HEK293 (cell line): ENCODE data around the gene USP7.

Experiments used
- CTCF ChIA-PET: fragments of 350-600 bp; formaldehyde crosslinking; extraction: SDS; loops from one replicate; lab custom pipeline; 2021; ENCODE audit warnings: antibody characterized with exemption; lab: Yijun Ruan, JAX
- POLR2A ChIA-PET: fragments of 300-600 bp; formaldehyde crosslinking; extraction: SDS; loops from one replicate; lab custom pipeline; 2020; ENCODE audit warnings: antibody characterized with exemption, inconsistent platforms; lab: Yijun Ruan, JAX
- H3K27ac ChIP-seq: fragments of 200-500 bp; sonication (Bioruptor generic); 2 replicates; pipeline ENCODE4 v1.5.1; 2014; ENCODE audit warnings: low read depth, low read length, control low read depth, inconsistent platforms; ENCODE audit errors: extremely low read depth
- H3K36me3 ChIP-seq, 2 experiments: fragments of 200-500 bp in 1 of 2; sonication (Bioruptor generic) in 1 of 2; 1 replicate in 1 of 2; 2 replicates in 1 of 2; pipeline ENCODE4 v1.5.1; 2014 to 2017; ENCODE audit warnings: inconsistent platforms in 2 of 2, low read length in 2 of 2; ENCODE audit not compliant: control insufficient read depth in 2 of 2, insufficient read depth in 1 of 2
- H3K4me1 ChIP-seq: fragments of 200-500 bp; sonication (Bioruptor generic); 2 replicates; pipeline ENCODE4 v1.5.1; 2014; ENCODE audit warnings: mild to moderate bottlenecking, low read length, inconsistent platforms; ENCODE audit not compliant: control insufficient read depth, insufficient read depth
- H3K4me3 ChIP-seq: 2 replicates; pipeline ENCODE4 v1.5.1; 2011; ENCODE audit warnings: low read depth, mild to moderate bottlenecking, control low read depth, low read length, moderate library complexity
- H3K9me3 ChIP-seq: fragments of 200-500 bp; sonication (Bioruptor generic); 2 replicates; pipeline ENCODE4 v1.5.1; 2014; ENCODE audit warnings: low read depth, low read length, inconsistent platforms; ENCODE audit not compliant: control insufficient read depth, insufficient read depth
- GLIS2 ChIP-seq: fragments of 450-650 bp; formaldehyde crosslinking; IDR thresholded peaks from 2 replicates; pipeline ENCODE4 v1.5.1; 2016; ENCODE audit warnings: missing biosample characterization, missing genetic modification characterization
- ZBTB49 ChIP-seq: fragments of 450-650 bp; formaldehyde crosslinking; IDR thresholded peaks from 2 replicates; pipeline ENCODE4 v1.5.1; 2016; ENCODE audit warnings: missing biosample characterization, missing genetic modification characterization, low read depth
- ZNF10 ChIP-seq: fragments of 450-650 bp; formaldehyde crosslinking; IDR thresholded peaks from 2 replicates; pipeline ENCODE4 v1.5.1; 2017; ENCODE audit warnings: missing biosample characterization, missing genetic modification characterization
- ZNF114 ChIP-seq: fragments of 450-650 bp; formaldehyde crosslinking; IDR thresholded peaks from 2 replicates; pipeline ENCODE4 v1.5.0; 2017; ENCODE audit warnings: missing biosample characterization, missing genetic modification characterization
- ZNF133 ChIP-seq: fragments of 450-650 bp; formaldehyde crosslinking; IDR thresholded peaks from 2 replicates; pipeline ENCODE4 v1.5.1; 2016; ENCODE audit warnings: missing biosample characterization, missing genetic modification characterization
- ZNF155 ChIP-seq: fragments of 450-650 bp; formaldehyde crosslinking; IDR thresholded peaks from 2 replicates; pipeline ENCODE4 v1.5.1; 2016; ENCODE audit warnings: missing biosample characterization, missing genetic modification characterization
- ZNF157 ChIP-seq: fragments of 450-650 bp; formaldehyde crosslinking; IDR thresholded peaks from 2 replicates; pipeline ENCODE4 v1.5.1; 2016; ENCODE audit warnings: missing biosample characterization, missing genetic modification characterization
- ZNF248 ChIP-seq: fragments of 450-650 bp; formaldehyde crosslinking; IDR thresholded peaks from 2 replicates; pipeline ENCODE4 v1.5.1; 2017; ENCODE audit warnings: missing biosample characterization, missing genetic modification characterization
- ZNF548 ChIP-seq: fragments of 450-650 bp; formaldehyde crosslinking; IDR thresholded peaks from 2 replicates; pipeline ENCODE4 v1.5.1; 2016; ENCODE audit warnings: missing biosample characterization, missing genetic modification characterization
- ZNF560 ChIP-seq: fragments of 450-650 bp; formaldehyde crosslinking; IDR thresholded peaks from 2 replicates; pipeline ENCODE4 v1.5.1; 2017; ENCODE audit warnings: missing biosample characterization, missing genetic modification characterization, borderline replicate concordance
- ZNF561 ChIP-seq: fragments of 450-650 bp; IDR thresholded peaks from 2 replicates; pipeline ENCODE4 v1.5.1; 2018; ENCODE audit warnings: missing biosample characterization, missing genetic modification characterization, borderline replicate concordance
- ZNF621 ChIP-seq: fragments of 450-650 bp; formaldehyde crosslinking; IDR thresholded peaks from 2 replicates; pipeline ENCODE4 v1.5.1; 2017; ENCODE audit warnings: missing biosample characterization, missing genetic modification characterization
- ZNF623 ChIP-seq: fragments of 450-650 bp; formaldehyde crosslinking; IDR thresholded peaks from 2 replicates; pipeline ENCODE4 v1.5.1; 2016; ENCODE audit warnings: missing biosample characterization, missing genetic modification characterization
- ZNF658 ChIP-seq: fragments of 450-650 bp; formaldehyde crosslinking; IDR thresholded peaks from 2 replicates; pipeline ENCODE4; 2016; ENCODE audit warnings: missing biosample characterization, missing genetic modification characterization
- ZNF76 ChIP-seq: fragments of 450-650 bp; formaldehyde crosslinking; IDR thresholded peaks from 2 replicates; pipeline ENCODE4; 2016; ENCODE audit warnings: low read depth, missing biosample characterization, missing genetic modification characterization, borderline replicate concordance
- TF ChIP-seq, protein P1 (sequence below): fragments of 450-650 bp; formaldehyde crosslinking; IDR thresholded peaks from 2 replicates; pipeline ENCODE4 v1.5.1; 2016; ENCODE audit warnings: missing biosample characterization, missing genetic modification characterization
- TF ChIP-seq, protein P2 (sequence below): fragments of 450-650 bp; formaldehyde crosslinking; IDR thresholded peaks from 2 replicates; pipeline ENCODE4 v1.5.1; 2016; ENCODE audit warnings: missing biosample characterization, missing genetic modification characterization

USP7 gene

GRCh38 chr16:8848939-8849391 is 114.7 kb downstream of the USP7 start (continued):
- TF ChIP-seq ZNF658 (tag by site-specific recombination) (no peak), ZBTB49 (tag by site-specific recombination) (no peak), ZNF548 (tag by site-specific recombination) (no peak), ZNF114 (tag by site-specific recombination) (no peak), ZNF133 (no peak)

- no peak for TF ChIP-seq GLIS2
- no peak for TF ChIP-seq ZNF561 (tag by site-specific recombination)
- TF ChIP-seq ZNF560 (tag by site-specific recombination), result no peak
- TF ChIP-seq ZNF157, result no peak
- TF ChIP-seq ZNF133, result no peak
- TF ChIP-seq ZNF621 (tag by site-specific recombination), result no peak
- no peak for TF ChIP-seq ZNF155 (tag by site-specific recombination)
- TF ChIP-seq ZNF10 (tag by site-specific recombination), result no peak
- TF ChIP-seq, protein P1, sequence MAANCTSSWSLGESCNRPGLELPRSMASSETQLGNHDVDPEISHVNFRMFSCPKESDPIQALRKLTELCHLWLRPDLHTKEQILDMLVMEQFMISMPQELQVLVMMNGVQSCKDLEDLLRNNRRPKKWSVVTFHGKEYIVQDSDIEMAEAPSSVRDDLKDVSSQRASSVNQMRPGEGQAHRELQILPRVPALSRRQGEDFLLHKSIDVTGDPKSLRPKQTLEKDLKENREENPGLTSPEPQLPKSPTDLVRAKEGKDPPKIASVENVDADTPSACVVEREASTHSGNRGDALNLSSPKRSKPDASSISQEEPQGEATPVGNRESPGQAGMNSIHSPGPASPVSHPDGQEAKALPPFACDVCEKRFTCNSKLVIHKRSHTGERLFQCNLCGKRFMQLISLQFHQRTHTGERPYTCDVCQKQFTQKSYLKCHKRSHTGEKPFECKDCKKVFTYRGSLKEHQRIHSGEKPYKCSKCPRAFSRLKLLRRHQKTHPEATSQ (tag by site-specific recombination), result no peak
- no peak for TF ChIP-seq ZNF623 (tag by site-specific recombination)
- TF ChIP-seq, protein P2, sequence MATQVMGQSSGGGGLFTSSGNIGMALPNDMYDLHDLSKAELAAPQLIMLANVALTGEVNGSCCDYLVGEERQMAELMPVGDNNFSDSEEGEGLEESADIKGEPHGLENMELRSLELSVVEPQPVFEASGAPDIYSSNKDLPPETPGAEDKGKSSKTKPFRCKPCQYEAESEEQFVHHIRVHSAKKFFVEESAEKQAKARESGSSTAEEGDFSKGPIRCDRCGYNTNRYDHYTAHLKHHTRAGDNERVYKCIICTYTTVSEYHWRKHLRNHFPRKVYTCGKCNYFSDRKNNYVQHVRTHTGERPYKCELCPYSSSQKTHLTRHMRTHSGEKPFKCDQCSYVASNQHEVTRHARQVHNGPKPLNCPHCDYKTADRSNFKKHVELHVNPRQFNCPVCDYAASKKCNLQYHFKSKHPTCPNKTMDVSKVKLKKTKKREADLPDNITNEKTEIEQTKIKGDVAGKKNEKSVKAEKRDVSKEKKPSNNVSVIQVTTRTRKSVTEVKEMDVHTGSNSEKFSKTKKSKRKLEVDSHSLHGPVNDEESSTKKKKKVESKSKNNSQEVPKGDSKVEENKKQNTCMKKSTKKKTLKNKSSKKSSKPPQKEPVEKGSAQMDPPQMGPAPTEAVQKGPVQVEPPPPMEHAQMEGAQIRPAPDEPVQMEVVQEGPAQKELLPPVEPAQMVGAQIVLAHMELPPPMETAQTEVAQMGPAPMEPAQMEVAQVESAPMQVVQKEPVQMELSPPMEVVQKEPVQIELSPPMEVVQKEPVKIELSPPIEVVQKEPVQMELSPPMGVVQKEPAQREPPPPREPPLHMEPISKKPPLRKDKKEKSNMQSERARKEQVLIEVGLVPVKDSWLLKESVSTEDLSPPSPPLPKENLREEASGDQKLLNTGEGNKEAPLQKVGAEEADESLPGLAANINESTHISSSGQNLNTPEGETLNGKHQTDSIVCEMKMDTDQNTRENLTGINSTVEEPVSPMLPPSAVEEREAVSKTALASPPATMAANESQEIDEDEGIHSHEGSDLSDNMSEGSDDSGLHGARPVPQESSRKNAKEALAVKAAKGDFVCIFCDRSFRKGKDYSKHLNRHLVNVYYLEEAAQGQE, result no peak
- no peak for TF ChIP-seq ZNF248 (tag by site-specific recombination)
- no peak for TF ChIP-seq ZNF76 (tag by site-specific recombination)
- no peaks in the 10 kb centered on the region for H3K9me3 ChIP-seq
- CTCF ChIA-PET, result interaction anchor here (0.6 kb wide), 1 partner anchor 347 kb away, joined by 3 read pairs; no protein-coding TSS in a partner anchor
- POLR2A ChIA-PET, result interaction anchor here (1.0 kb wide), 1 partner anchor 21 kb away, joined by 3 read pairs; the partner anchor contains the start of gene CARHSP1
- H3K4me1 ChIP-seq, result no peaks in the 10 kb centered on the region
- H3K27ac ChIP-seq, result no peak overlapping the region
- H3K4me3 ChIP-seq, result no peak overlapping the region
- H3K36me3 ChIP-seq, result peaks cover 6 to 59% of the 10 kb centered on the region in 2 experiments; a peak in 2 of 3 replicates
These were observed 115.3 kb downstream of the USP7 start for GRCh38 chr16:8848231-8848938.
